Measurements from ENCODE around the gene WDR89.
"Not testable (repeated sequence)": the region's sequence is repeated elsewhere in the genome, so short reads cannot be mapped to it uniquely, and the experiment has no call there.

The WDR89 gene

GRCh38 chr14:63594455-63595372 lies 47.0 kb downstream of the WDR89 start:
- no peak for TF ChIP-seq CTCF (IDR thresholded peaks at IDR 0.05; ENCODE audit: low read depth, low read length)
- no peak overlapping the region for H3K4me3 ChIP-seq (ENCODE audit: low read depth, low read length)

- H3K4me3 ChIP-seq (ENCODE audit: low read depth, low read length): not testable (repeated sequence)
Observed at GRCh38 chr14:63583046-63583445, 58.6 kb downstream of the WDR89 start.

- no peak for TF ChIP-seq CTCF (IDR thresholded peaks at IDR 0.05; ENCODE audit: low read depth, low read length)
- H3K4me3 ChIP-seq (ENCODE audit: low read depth, low read length): no peak overlapping the region
Observed at GRCh38 chr14:63581491-63581890, 60.2 kb downstream of the WDR89 start.

GRCh38 chr14:63578300-63578699 lies 63.4 kb downstream of the WDR89 start:
- TF ChIP-seq CTCF (IDR thresholded peaks at IDR 0.05; ENCODE audit: low read depth, low read length): no peak
- no peak overlapping the region for H3K4me3 ChIP-seq (ENCODE audit: low read depth, low read length)

- no peak for TF ChIP-seq CTCF (IDR thresholded peaks at IDR 0.05; ENCODE audit: low read depth, low read length)
- H3K4me3 ChIP-seq (ENCODE audit: low read depth, low read length): no peak overlapping the region
Observed at GRCh38 chr14:63573581-63573980, 68.1 kb downstream of the WDR89 start.

GRCh38 chr14:63565448-63565847 lies 76.2 kb downstream of the WDR89 start:
- H3K4me3 ChIP-seq (ENCODE audit: low read depth, low read length): no peak overlapping the region
- TF ChIP-seq CTCF (IDR thresholded peaks at IDR 0.05; ENCODE audit: low read depth, low read length): no peak

GRCh38 chr14:63564318-63564717 lies 77.4 kb downstream of the WDR89 start:
- H3K4me3 ChIP-seq (ENCODE audit: low read depth, low read length): no peak overlapping the region
- TF ChIP-seq CTCF (IDR thresholded peaks at IDR 0.05; ENCODE audit: low read depth, low read length): no peak

Measured in WI38 (cell line).